Epithelial cell of proximal tubule (primary cell): ENCODE data around the gene GUCY1A2. TPM values are rescaled to one million over a fixed set of nuclear protein-coding genes. Genes with fewer than 3 reads are reported as not detected.
"Not testable (repeated sequence)": the region's sequence is repeated elsewhere in the genome, so short reads cannot be mapped to it uniquely, and the experiment has no call there.

ENCODE experiments used
- DNase-seq: peaks from one replicate; pipeline ENCODE4 v3.0.0-alpha.2; 2011; ENCODE audit warnings: low read depth
- H3K4me3 ChIP-seq: 2 replicates; pipeline ENCODE4 v1.5.1; 2011; ENCODE audit warnings: low read depth, mild to moderate bottlenecking, low read length
- CTCF ChIP-seq: conservative IDR thresholded peaks from 2 replicates; pipeline ENCODE4 v1.5.1; 2012; ENCODE audit warnings: low read depth, mild to moderate bottlenecking, low read length
- total RNA-seq: library from RNA; depleted of rRNA; stranded (reverse); fragments of >200 nt; gene quantifications from 2 replicates; pipeline ENCODE4 v1.2.3, GENCODE V29; 2015

Gene GUCY1A2
- total RNA-seq, 1 donor from 2014 or later = 0.06 TPM

DNA sequence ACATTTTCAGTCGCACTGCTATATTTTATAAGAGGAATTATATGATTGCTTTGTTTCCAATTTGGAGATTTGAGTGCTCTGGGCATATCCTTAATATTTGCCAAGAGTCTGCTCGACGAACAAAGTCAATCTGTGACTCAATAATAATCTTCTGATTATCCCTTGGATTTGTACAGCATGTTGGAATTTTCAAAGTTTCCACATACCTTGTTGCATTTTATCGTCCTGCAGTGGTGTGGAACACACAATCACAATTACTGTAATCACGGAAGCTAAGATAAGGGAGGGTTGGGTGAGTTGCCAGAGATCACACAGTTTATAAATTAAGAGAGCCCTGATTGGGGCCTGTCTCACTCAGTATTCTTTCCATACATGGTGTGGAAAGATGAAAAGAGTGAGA is 189.3 kb downstream of the GUCY1A2 start:
- no peak for DNase-seq
- H3K4me3 ChIP-seq = no peak overlapping the region
- no peak for TF ChIP-seq CTCF

- no peak for TF ChIP-seq CTCF
- no peak for DNase-seq
- H3K4me3 ChIP-seq = no peak overlapping the region
These were observed 189.7 kb downstream of the GUCY1A2 start for GRCh38 chr11:106828576-106828975.

GRCh38 chr11:106827687-106828086 is 190.6 kb downstream of the GUCY1A2 start:
- DNase-seq = no peak

DNA sequence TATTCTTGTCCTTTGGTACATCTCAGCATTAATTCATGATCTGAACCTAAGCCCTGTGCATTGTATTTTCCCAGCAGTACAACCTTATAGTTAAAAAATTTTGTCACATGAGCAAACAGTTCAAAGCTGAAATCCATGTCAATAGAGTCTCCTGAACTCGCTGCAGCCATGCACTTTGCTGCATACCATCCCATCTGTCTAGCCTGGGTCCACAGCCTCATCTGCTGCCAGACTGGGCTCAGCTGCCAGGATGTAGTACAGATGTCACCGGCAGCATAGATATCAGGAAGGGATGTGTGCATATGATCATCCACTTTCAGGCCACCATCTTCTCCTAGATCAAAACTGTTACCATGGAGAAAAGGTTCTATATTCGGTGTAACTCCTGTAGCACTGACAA is 191.7 kb downstream of the GUCY1A2 start:
- not testable (repeated sequence) for H3K4me3 ChIP-seq, DNase-seq

More at GRCh38 chr11:106827687-106828086, 190.6 kb downstream of the GUCY1A2 start:
- no peak overlapping the region for H3K4me3 ChIP-seq
- no peak for TF ChIP-seq CTCF

GRCh38 chr11:106821826-106822225 is 196.4 kb downstream of the GUCY1A2 start:
- H3K4me3 ChIP-seq = no peak overlapping the region
- TF ChIP-seq CTCF = no peak
- DNase-seq = no peak

GRCh38 chr11:106821291-106821690 is 197.0 kb downstream of the GUCY1A2 start:
- no peak for DNase-seq
- H3K4me3 ChIP-seq = no peak overlapping the region
- no peak for TF ChIP-seq CTCF

DNA sequence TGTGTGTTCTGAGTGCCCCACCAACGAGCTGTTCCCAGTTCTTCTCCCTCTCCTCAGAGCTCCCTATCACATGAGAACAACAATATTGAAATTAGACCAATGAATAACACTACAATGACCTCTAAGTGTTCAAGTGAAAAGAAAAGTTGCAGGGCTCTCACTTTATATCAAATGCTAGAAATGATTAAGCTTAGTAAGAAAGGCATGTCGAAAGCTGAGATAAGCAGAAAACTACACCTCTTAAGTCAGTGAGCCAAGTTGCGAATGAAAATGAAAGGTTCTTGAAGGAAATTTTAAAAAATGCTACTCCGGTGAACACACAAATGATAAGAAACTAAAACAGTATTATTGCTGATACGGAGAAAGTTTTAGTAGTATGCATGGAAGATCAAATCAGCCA is 199.8 kb downstream of the GUCY1A2 start:
- no peak for TF ChIP-seq CTCF
- H3K4me3 ChIP-seq = no peak overlapping the region
- DNase-seq = no peak

DNA sequence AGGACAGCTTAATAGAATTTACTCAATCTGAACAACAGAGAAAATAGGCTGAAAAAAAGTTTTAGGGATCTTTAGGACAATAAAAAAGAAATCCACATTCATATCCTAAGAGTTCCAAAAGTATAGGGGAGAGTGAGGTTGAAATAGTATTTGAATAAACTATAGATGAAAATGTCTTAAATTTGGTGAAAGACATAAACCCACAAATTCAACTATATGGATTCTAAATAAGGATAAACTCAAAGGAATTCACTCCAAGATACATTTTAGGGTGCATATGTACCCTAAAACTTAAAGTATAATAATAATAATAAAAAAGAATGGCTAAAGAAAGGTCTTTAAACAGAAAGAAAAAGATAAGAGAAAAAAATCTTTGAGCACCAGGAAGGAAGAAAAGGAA is 203.1 kb downstream of the GUCY1A2 start:
- DNase-seq = no peak
- TF ChIP-seq CTCF = no peak
- no peak overlapping the region for H3K4me3 ChIP-seq
